H1 (cell line): ENCODE measurements around the gene PAX4. TPM values are rescaled to one million over a fixed set of nuclear protein-coding genes. Genes with fewer than 3 reads are reported as not detected.

Experiments used
- CTCF ChIA-PET: fragments of 300-600 bp; sonication (Branson Sonifier 250); formaldehyde crosslinking; loops from one replicate; lab custom pipeline; 2021; ENCODE audit not compliant: partially characterized antibody; lab: Charles Lee
- POLR2A ChIA-PET: fragments of 300-600 bp; sonication (Branson Sonifier 250); formaldehyde crosslinking; loops from one replicate; lab custom pipeline; 2021; ENCODE audit warnings: inconsistent platforms; ENCODE audit not compliant: partially characterized antibody; lab: Charles Lee
- DNase-seq, 2 experiments: peaks; one replicate each; pipeline versions ENCODE4 v3.0.0 to v3.0.0-alpha.2; 2010 to 2022; ENCODE audit warnings: low spot score in 2 of 2, low read depth in 1 of 2, mixed read lengths in 1 of 2
- FAIRE-seq: peaks from 2 replicates; lab custom pipeline; 2011; peaks lifted over from hg19 to GRCh38; lab: Jason Lieb, UNC
- H2AFZ ChIP-seq: 2 replicates; pipeline ENCODE4 v1.8.1; 2012; ENCODE audit warnings: low read length, inconsistent platforms
- H2AK5ac ChIP-seq: 2 replicates; pipeline ENCODE4 v1.6.1; 2013; ENCODE audit warnings: low read depth, low read length
- H2BK120ac ChIP-seq: replicated peaks from 2 replicates; pipeline ENCODE3; 2013; ENCODE audit warnings: low read depth, low read length, inconsistent platforms
- H2BK12ac ChIP-seq: 2 replicates; pipeline ENCODE4 v1.6.1; 2013; ENCODE audit warnings: low read depth, low read length
- H2BK15ac ChIP-seq: 2 replicates; pipeline ENCODE4 v1.6.1; 2013; ENCODE audit warnings: low read length
- H2BK20ac ChIP-seq: 2 replicates; pipeline ENCODE4 v1.6.1; 2013; ENCODE audit warnings: low read length
- H2BK5ac ChIP-seq: 2 replicates; pipeline ENCODE4 v1.6.1; 2013; ENCODE audit warnings: low read depth, low read length
- H3K14ac ChIP-seq: 2 replicates; pipeline ENCODE4 v1.6.1; 2013; ENCODE audit warnings: inconsistent platforms; ENCODE audit not compliant: insufficient read length
- H3K18ac ChIP-seq: 2 replicates; pipeline ENCODE4 v1.6.1; 2013; ENCODE audit warnings: low read length; ENCODE audit errors: extremely low read depth
- H3K23ac ChIP-seq: 2 replicates; pipeline ENCODE4 v1.6.1; 2013; ENCODE audit warnings: inconsistent platforms; ENCODE audit not compliant: insufficient read length
- H3K23me2 ChIP-seq: 2 replicates; pipeline ENCODE4 v1.6.1; 2013; ENCODE audit warnings: low read depth, low read length
- H3K27ac ChIP-seq: 2 replicates; pipeline ENCODE4 v1.6.1; 2011; ENCODE audit warnings: low read depth, low read length, inconsistent platforms
- H3K27me3 ChIP-seq, 4 experiments: replicated peaks in 1 of 4; 1 replicate in 1 of 4; 2 replicates in 3 of 4; pipeline versions ENCODE4 v1.6.1 to v1.8.1; 2011 to 2013; ENCODE audit warnings: low read length in 3 of 4, mild to moderate bottlenecking in 3 of 4, inconsistent platforms in 2 of 4, mixed read lengths in 2 of 4, moderate library complexity in 1 of 4; ENCODE audit not compliant: control insufficient read depth in 3 of 4, insufficient read depth in 3 of 4; ENCODE audit errors: extremely low read depth in 1 of 4
- H3K36me3 ChIP-seq, 4 experiments: 2 replicates each; pipeline versions ENCODE4 v1.6.1 to v1.8.1; 2011 to 2013; ENCODE audit warnings: mild to moderate bottlenecking in 4 of 4, low read length in 3 of 4, moderate library complexity in 2 of 4, control low read depth in 1 of 4, inconsistent platforms in 1 of 4; ENCODE audit not compliant: insufficient read depth in 4 of 4, control insufficient read depth in 2 of 4
- H3K4ac ChIP-seq: replicated peaks from 2 replicates; pipeline ENCODE3; 2013; ENCODE audit warnings: low read length, low read depth, mixed read lengths, inconsistent platforms; ENCODE audit not compliant: insufficient read length
- H3K4me1 ChIP-seq, 4 experiments: replicated peaks in 1 of 4; 1 replicate in 1 of 4; 2 replicates in 3 of 4; pipeline versions ENCODE4 v1.6.1 to v1.8.1; 2011 to 2013; ENCODE audit warnings: low read length in 3 of 4, inconsistent platforms in 2 of 4, mixed read lengths in 1 of 4; ENCODE audit not compliant: insufficient read depth in 4 of 4, control insufficient read depth in 3 of 4
- H3K4me2 ChIP-seq, 2 experiments: 2 replicates each; pipeline versions ENCODE4 v1.6.1 to v1.8.1; 2011 to 2013; ENCODE audit warnings: low read depth in 2 of 2, low read length in 2 of 2, control low read depth in 1 of 2, inconsistent platforms in 1 of 2, mild to moderate bottlenecking in 1 of 2; ENCODE audit not compliant: insufficient read depth in 1 of 2
- H3K4me3 ChIP-seq, 4 experiments: fragments of 200-600, 300-600 bp in 1 of 4; sonication (generic), shearing (Covaris generic), sonication (Bioruptor Twin) in 1 of 4; 2 replicates each; pipeline versions ENCODE4 v1.5.1 to v1.8.1; 2011 to 2016; ENCODE audit warnings: low read length in 4 of 4, low read depth in 3 of 4, control low read depth in 2 of 4, inconsistent platforms in 2 of 4, mild to moderate bottlenecking in 2 of 4, mixed read lengths in 1 of 4, moderate library complexity in 1 of 4; ENCODE audit not compliant: insufficient read depth in 2 of 4; ENCODE audit errors: extremely low read depth in 1 of 4
- H3K56ac ChIP-seq: replicated peaks from 2 replicates; pipeline ENCODE3; 2013; ENCODE audit warnings: low read depth, mild to moderate bottlenecking, mixed read lengths, low read length, inconsistent platforms; ENCODE audit not compliant: insufficient read length
- H3K79me1 ChIP-seq: 2 replicates; pipeline ENCODE4 v1.6.1; 2013; ENCODE audit warnings: low read depth, low read length, control low read depth
- H3K79me2 ChIP-seq, 2 experiments: 2 replicates each; pipeline versions ENCODE4 v1.6.1 to v1.8.1; 2012 to 2013; ENCODE audit warnings: low read length in 2 of 2, mild to moderate bottlenecking in 2 of 2, inconsistent platforms in 1 of 2; ENCODE audit not compliant: insufficient read depth in 2 of 2, control insufficient read depth in 1 of 2
- H3K9ac ChIP-seq, 4 experiments: replicated peaks in 1 of 4; 1 replicate in 1 of 4; 2 replicates in 3 of 4; pipeline versions ENCODE4 v1.6.1 to v1.8.1; 2011 to 2013; ENCODE audit warnings: low read depth in 3 of 4, low read length in 3 of 4, control low read depth in 2 of 4, mild to moderate bottlenecking in 2 of 4, moderate library complexity in 2 of 4, inconsistent platforms in 1 of 4; ENCODE audit errors: extremely low read depth in 1 of 4
- H3K9me3 ChIP-seq, 2 experiments: 2 replicates each; pipeline versions ENCODE4 v1.6.1 to v1.8.1; 2012 to 2013; ENCODE audit warnings: mild to moderate bottlenecking in 2 of 2, moderate library complexity in 2 of 2, control low read depth in 1 of 2, inconsistent platforms in 1 of 2, low read depth in 1 of 2, low read length in 1 of 2, mixed read lengths in 1 of 2; ENCODE audit not compliant: insufficient read depth in 2 of 2
- H4K20me1 ChIP-seq, 2 experiments: replicated peaks in 1 of 2; 2 replicates each; pipeline versions ENCODE3 to v1.8.1; 2011 to 2013; ENCODE audit warnings: inconsistent platforms in 2 of 2, low read length in 2 of 2, mild to moderate bottlenecking in 1 of 2; ENCODE audit not compliant: insufficient read depth in 2 of 2, control insufficient read depth in 1 of 2
- H4K5ac ChIP-seq: 2 replicates; pipeline ENCODE4 v1.6.1; 2013; ENCODE audit warnings: low read length, low read depth, mixed read lengths, inconsistent platforms; ENCODE audit not compliant: insufficient read length
- H4K8ac ChIP-seq: 2 replicates; pipeline ENCODE4 v1.8.0; 2013; ENCODE audit warnings: mild to moderate bottlenecking, moderate library complexity, low read length, inconsistent platforms; ENCODE audit not compliant: insufficient read depth; ENCODE audit errors: extremely low read depth
- H4K91ac ChIP-seq: replicated peaks from 2 replicates; pipeline ENCODE3; 2013; ENCODE audit warnings: low read length, mixed read lengths, inconsistent platforms; ENCODE audit not compliant: insufficient read length
- CHD2 ChIP-seq: IDR thresholded peaks from 2 replicates; pipeline ENCODE4 v1.6.1; 2012; ENCODE audit warnings: low read length, improper control_type of control experiment
- EGR1 ChIP-seq: IDR thresholded peaks from 2 replicates; pipeline ENCODE4 v1.6.1; 2011; ENCODE audit warnings: low read depth, low read length, borderline replicate concordance
- EZH2 ChIP-seq: fragments of 200-600 bp; sonication (generic); IDR thresholded peaks from 2 replicates; pipeline ENCODE4 v1.7.1; 2012; ENCODE audit warnings: low read depth, mild to moderate bottlenecking, moderate library complexity, low read length, inconsistent platforms; ENCODE audit not compliant: severe bottlenecking
- RBBP5 ChIP-seq: IDR thresholded peaks from 2 replicates; pipeline ENCODE4 v1.7.1; 2012; ENCODE audit warnings: low read depth, mild to moderate bottlenecking, inconsistent platforms, low read length, moderate library complexity, borderline replicate concordance
- SRF ChIP-seq: IDR thresholded peaks from 2 replicates; pipeline ENCODE4 v1.6.1; 2011; ENCODE audit warnings: mild to moderate bottlenecking, low read depth, low read length, moderate library complexity
- TAF7 ChIP-seq: optimal IDR thresholded peaks from 2 replicates; pipeline ENCODE3; 2011; ENCODE audit warnings: low read depth, mild to moderate bottlenecking, inconsistent platforms, low read length, moderate library complexity, borderline replicate concordance
- TBP ChIP-seq: IDR thresholded peaks from 2 replicates; pipeline ENCODE4 v1.6.1; 2011; ENCODE audit warnings: low read depth, low read length, improper control_type of control experiment
- WGBS, 2 experiments: shearing (Covaris generic) in 1 of 2; methylation state at CpG; one replicate each; pipeline versions ENCODE4 v1.1.6 to v1.1.7; 2013 to 2015; ENCODE audit warnings: low lambda C conversion rate in 2 of 2, mixed read lengths in 2 of 2, inconsistent platforms in 1 of 2, low coverage in 1 of 2, missing lambda C conversion rate in 1 of 2; ENCODE audit not compliant: insufficient replicate concordance in 2 of 2, insufficient coverage in 1 of 2, insufficient read length in 1 of 2; ENCODE audit errors: extremely low coverage in 1 of 2, missing lambda C conversion rate in 1 of 2; 5-methylcytosine and 5-hydroxymethylcytosine counted together
- polyA plus RNA-seq, 7 experiments: library from polyadenylated mRNA; depleted of rRNA in 3 of 7; stranded (reverse) in 5 of 7; unstranded in 2 of 7; fragments of >200 nt in 5 of 7; fragments of 200-250 nt in 2 of 7; gene quantifications; 1 replicate in 5 of 7; 2 replicates in 1 of 7; 4 replicates in 1 of 7; pipeline versions ENCODE4 v1.2.1 to v1.2.3, GENCODE V29; 2011 to 2013; ENCODE audit warnings: missing spikeins in 2 of 7, mixed read lengths in 2 of 7
- total RNA-seq: library from RNA; stranded (reverse); fragmentation: NEBNext Ultra II Directional; extraction: Animal tissue kit (Norgen Biotek cat#: 25700); gene quantifications from 2 replicates; pipeline ENCODE4 v1.2.1, GENCODE V29; 2021

The PAX4 gene
- total and polyA plus RNA-seq, 2 of the 8 experiments (the other 6 are each of a cell fraction or from before 2014, with no cell fraction given): 0.20 TPM; not detected in 1

DNA sequence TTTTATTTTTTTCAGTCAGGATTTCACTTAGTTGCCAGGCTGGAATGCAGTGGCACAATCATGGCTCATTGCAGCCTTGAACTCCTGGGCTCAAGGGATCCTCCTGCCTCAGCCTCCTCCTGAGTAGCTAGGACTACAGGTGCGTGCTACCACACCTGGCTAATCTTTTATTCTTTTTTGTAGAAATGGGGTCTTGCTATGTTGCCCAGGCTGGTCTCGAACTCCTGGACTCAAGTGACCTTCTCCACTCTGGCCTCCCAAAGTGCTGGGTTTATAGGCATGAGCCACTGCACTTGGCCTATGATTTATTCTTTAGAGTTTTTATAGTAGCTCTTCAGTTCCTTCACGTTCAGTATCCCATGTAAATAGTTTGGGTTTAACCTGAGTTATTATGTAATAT, 39.6 kb upstream of the PAX4 start:
- H3K56ac ChIP-seq: no peak overlapping the region
- CTCF ChIA-PET: interaction anchor here (0.7 to 1.6 kb wide), 4 partner anchors 9 to 37 kb away, joined by 3 to 4 read pairs (median 4); no protein-coding TSS in a partner anchor

More for the DNA sequence above, 39.6 kb upstream of the PAX4 start:
- H3K27ac ChIP-seq: no peak overlapping the region
- no peak overlapping the region for H3K23ac ChIP-seq
- H3K4me3 ChIP-seq: no peak overlapping the region
- no peak overlapping the region for H3K14ac ChIP-seq
- FAIRE-seq (no peak), DNase-seq (no peak)
- no peak overlapping the region for H2BK5ac ChIP-seq
- no peak overlapping the region for H4K8ac ChIP-seq
- H3K23me2 ChIP-seq: peaks cover under 1% of the 10 kb centered on the region; the same call in 1 of the 2 replicates
- no peak overlapping the region for H2AFZ ChIP-seq
- no peak overlapping the region for H3K4ac ChIP-seq
- no peak overlapping the region for H4K5ac ChIP-seq
- TF ChIP-seq CHD2: no peak
- TF ChIP-seq TAF7: no peak
- no peak for TF ChIP-seq EZH2
- TF ChIP-seq TBP: no peak
- no peak for TF ChIP-seq EGR1
- TF ChIP-seq RBBP5: no peak
- TF ChIP-seq SRF: no peak
- H2BK15ac ChIP-seq: no peak overlapping the region
- H2BK12ac ChIP-seq: no peak overlapping the region
- no peaks in the 10 kb centered on the region for H3K9me3 ChIP-seq
- WGBS, 2 experiments: 92% methylated on average over 3 of the region's 3 CpGs; no CpG with 5 or more reads in 1 of the 2 experiments
- H3K79me2 ChIP-seq: peaks cover 34 to 100% of the 10 kb centered on the region in 2 experiments
- H3K79me1 ChIP-seq: no peaks in the 10 kb centered on the region
- H2BK20ac ChIP-seq: no peak overlapping the region
- H2BK120ac ChIP-seq: no peak overlapping the region
- H3K9ac ChIP-seq: no peak overlapping the region
- no peak overlapping the region for H4K91ac ChIP-seq
- H2AK5ac ChIP-seq: no peak overlapping the region
- POLR2A ChIA-PET: interaction anchor here (1.0 kb wide), 1 partner anchor 20 kb away, joined by 3 read pairs; no protein-coding TSS in a partner anchor
- H3K18ac ChIP-seq: no peak overlapping the region
- H3K4me2 ChIP-seq: no peak overlapping the region
- H3K27me3 ChIP-seq: no peaks in the 10 kb centered on the region
- peaks cover 0 to 14% (median under 1%) of the 10 kb centered on the region in 4 experiments; a peak in 2 of 8 replicates for H3K36me3 ChIP-seq
- peaks cover 5 to 13% (median 8%) of the 10 kb centered on the region in 4 experiments; a peak in 5 of 7 replicates for H3K4me1 ChIP-seq
- peaks cover 20 to 23% of the 10 kb centered on the region in 2 experiments for H4K20me1 ChIP-seq
